NCI-H526 (cell line): ENCODE data around the gene LRRC27.
A peak's percentile ranks its signal among the peaks of the same experiment; 100 is the strongest.
"Not testable (repeated sequence)": the region's sequence is repeated elsewhere in the genome, so short reads cannot be mapped to it uniquely, and the experiment has no call there.

Experiments
- DNase-seq, 2 experiments: peaks; one replicate each; lab custom pipeline; 2025; lab: John Stamatoyannopoulos, UW

Gene LRRC27

DNA sequence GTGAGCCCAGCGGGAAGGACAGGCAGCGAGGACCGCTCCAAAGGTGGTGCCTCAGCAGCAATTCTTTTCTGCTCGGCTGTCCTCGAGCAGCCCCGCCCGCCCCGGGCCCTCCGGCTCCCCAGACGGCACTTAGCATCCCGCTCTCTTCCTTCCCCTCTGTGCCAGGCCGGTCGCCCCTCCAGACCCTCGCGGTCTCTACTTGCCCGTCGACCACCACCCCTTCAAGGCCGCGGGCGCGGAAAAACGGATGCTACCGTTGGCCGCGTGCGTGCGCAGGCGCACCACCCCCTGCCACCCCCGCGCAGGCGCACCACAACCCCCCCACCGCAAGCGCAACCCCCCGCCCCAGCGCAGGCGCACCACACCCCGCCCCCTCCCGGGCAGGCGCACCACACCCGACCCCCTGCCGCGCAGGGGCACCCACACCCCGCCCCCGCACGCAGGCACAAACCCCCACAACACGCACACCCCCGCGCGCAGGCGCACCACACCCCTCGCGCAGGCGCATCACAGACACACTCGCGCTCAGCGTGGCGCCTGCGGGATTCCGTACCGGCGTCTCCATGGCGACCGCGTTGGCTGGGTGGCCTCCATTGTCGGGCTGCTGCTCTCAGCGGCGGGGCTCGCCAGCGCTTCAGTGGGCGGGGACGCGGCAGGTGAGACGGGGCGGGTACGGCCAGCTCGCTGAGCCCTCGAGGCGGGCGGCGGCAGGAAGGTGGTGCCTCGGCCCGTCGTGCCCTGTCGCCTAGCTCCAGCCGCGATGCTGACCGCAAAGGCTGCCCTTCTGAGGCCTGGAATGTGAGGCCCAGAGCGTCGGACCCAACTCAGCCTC, at the start of gene LRRC27:
LRRC27 (plus strand) TSS at position 593 of the 832 bp plus-strand sequence. CDS start 1,332 bp downstream, outside the sequence.
- peak; percentile 91 to 96 for DNase-seq

DNA sequence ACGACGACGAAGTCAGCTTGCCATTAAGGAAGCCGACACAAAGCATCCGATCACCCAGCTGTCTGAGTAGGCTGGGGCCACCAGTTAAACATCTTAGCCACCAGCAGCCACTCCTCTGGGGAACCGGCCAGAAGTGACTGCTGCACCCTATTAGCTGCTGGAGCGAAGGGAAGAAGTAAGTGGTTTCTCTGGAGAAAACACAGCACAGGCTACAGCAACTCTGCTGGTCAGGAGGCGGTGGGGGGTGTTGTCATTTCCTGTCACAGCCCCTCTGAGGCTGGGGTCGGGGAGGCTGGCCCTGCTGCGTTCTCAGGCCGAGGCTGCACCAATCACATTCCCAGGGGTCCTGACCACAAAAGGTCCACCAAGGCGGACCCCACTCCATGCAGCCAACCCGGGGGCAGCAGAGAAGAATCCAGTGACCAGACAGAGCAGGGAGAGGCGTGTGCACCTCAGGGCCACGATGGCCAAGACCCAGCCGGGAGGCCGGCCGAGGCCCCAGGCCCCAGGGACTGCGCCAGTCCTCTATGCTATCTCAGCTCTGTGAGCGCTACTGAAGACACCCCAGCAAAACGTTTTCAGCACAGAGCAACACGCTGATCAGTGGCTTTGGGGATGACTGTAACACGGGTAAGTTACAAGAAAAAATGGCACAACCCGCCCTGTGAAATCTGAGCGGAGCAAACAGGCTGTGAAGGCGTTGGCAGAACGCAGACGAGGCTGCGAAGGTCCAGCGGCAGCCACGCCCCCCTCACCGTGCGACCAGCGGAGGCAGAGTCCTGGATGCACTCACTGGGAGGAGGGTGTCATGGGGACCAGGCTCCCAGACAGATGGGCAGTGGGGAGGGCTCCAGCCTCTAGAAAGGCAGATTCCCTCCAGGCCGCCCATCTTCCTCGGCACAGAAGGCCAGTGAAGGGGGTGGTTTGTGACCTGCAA, 49.1 kb upstream of the LRRC27 start:
- no peak for DNase-seq

DNA sequence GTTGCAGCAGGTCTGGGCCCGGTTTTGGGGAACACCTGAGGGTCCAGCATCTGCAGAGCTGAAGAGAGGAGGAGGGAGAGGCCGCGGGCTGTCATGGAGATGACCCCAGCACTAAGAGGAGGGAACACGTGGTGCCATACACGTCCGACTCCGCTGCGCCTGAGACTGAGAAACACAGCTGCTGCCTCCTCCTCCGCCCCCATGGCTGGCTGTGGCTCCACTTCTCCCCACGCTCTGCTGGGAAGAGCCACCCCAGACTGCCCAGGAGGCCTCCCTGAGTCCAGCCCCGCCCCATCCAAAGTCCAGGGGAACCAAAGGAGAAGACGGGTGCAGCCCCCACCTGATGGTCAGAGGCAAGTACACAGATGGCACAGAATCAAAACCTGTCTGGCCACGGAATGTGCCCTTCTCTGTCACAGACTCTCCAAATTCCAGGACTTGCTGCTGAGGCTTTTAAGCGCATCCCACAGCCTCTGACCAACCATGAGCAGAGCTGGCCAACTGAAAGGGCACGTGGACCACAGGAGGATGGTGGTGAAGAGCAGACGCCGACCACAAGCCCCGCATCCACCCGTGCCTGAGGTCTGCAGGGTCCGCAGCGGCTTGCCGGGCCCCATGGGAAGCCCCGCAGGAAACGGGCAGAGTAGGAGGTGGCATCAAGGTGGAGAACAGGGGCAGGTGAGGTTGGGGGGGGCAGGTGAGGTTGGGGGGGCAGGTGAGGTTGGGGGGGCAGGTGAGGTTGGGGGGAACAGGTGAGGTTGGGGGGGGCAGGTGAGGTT, 48.2 kb upstream of the LRRC27 start:
- no peak for DNase-seq

DNA sequence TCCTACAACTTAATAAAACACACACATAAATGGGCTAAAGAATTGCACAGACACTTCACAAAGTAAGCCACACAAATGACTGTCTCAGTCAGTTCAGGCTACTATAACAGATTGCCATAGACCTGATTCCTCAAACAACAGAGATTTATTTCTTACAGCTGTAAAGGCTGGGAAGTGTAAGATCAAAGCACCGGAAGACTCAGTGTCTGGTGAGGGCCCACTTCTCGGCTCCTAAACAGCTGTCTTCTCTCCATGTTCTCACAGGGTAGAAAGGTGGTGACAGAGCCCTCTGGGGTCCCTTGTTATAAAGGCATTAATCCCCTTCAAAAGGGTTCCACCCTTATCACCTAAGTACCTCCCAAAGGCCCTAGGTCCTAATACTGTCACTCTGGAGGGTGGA, 42.6 kb upstream of the LRRC27 start:
- no peak for DNase-seq

DNA sequence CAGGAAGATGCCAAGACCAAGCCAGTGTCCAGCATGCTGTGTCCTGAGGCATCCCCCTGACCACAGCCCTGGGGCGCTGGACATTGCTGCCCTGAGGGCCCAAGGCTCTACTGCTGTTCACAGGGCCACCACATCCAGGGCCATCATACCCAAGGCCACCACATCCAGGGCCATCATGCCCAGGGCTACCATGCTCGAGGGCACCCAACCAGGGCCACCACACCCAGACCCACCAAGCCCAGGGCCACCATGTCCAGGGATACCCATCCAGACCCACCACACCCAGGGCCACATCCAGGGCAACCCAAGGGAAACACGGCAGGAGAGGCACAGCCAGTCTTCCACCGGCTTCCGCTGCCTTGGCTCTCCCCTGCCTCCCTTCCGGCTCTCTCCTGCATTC, 41.4 kb upstream of the LRRC27 start:
- DNase-seq, result no peak

DNA sequence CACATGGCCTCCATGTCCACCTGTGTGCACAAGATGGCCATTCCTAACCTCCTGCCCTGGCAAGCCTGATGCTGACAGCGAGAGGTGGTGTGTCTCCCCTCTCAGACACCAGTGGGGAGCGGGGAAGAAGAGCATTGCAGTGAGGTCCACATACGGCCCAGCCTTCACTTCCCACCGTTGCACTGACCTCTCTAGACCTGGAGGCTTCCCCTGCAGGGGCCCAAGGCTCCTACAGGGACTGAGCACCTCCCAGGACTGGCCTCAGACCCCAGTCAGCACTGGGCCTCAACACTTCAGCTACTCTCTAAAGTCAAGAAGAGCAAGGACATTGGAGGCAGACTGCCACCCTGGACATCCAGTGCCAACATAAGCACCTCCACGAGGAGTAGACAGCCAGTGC, 40.2 kb upstream of the LRRC27 start:
- DNase-seq, result no peak

DNA sequence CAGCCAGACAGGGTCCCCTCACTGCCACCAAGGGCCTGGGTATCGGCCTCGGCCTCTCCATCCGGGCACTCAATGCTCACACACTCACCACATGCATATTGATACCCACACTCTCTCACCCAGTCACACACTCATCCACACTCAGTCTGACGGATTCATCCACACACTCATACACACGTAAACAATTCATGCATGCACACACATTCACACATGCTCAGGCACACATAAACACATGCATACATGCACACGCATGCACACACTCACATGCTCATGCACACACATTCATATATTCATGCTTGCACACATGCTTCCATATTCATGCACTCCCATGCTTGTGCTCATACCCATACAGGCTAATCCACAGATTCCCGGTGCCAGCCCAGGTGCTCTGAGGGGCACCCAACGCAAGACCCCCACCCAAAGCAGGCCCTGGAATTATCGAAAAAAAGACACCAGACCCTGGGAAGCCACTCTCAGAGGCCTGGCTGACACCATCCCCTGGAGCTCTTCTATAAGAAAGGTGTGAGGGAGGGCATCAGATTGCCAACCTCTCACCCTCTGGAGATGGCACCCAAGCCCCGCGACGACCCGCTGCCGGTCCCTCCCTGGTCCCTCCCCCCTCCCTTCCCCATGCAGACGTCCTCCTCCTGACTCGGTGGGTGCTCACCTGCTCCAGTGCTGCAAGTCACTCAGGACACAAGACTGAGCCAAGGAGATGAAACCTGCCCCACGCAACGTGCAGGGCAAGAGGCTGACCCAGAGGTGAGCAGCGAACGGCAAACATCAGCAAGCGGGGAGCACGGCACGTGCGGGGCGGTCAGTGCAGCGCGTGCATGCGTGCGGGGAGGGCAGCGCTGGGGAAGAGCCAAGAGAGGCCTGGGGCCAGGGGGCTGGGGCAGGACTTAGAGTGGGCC, 39.4 kb upstream of the LRRC27 start:
- DNase-seq, result no peak

DNA sequence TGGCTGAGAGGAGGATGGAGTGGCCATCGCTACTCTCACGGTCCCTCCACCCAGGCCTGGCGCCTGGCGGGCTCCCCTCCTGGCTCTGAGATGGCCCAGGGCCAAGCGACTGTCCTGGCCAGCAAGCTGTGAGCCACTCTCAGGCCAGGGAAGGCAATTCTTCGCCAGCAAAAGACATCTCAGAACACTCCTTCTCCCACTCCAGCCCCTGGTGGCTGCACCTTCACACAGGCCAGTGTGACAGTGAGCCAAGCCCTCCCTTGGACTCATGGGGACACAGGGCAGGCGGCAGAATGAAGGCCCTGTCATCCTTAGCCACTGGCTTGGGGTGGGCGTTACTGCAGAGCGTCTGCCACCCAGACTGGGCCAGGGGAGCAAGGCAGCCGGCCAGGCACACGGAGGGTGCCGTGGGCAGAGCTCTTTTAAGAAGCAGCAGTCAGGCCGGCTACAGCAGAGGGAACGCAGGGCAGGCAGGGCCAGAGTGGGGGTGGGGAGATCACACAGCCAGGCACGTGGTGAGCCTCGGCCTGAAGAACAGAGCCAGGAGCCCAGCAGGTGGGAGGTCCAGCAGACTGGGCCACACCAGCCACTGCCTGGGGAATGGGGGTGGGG, 38.7 kb upstream of the LRRC27 start:
- no peak for DNase-seq

DNA sequence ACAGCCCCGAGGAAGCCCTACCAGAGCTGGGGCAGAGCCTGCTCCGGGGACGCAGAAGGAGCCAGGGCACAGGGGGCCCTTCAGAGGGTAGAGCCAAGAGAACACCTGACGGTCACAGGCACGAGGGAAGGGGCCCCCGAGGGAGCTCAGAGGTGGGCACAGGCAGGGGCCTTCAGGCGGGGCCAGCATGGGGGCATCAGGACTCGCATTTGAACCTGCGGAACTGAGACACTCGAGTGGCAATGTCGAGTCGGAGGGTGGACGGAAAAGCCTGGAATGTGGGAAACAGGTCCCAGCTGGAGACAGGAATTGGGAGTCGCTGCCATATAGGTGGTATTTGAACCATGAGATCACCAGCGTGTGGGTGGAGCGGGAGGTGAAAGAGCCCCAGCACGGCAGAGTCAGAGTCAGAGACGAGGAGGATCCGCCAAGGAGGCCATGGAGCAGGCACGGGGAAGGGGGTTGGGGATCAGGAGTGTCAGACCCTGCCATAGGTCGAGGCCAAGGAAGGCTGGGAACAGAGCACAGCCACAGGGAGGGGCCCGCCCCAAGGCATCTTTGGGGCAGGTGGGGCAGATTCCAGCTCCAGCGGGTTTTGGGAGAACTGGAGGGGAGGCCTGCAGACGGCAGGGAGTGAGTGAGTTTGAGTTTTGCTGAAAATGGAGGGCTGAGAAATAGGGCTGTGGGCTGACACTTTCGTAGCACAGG, 38.0 kb upstream of the LRRC27 start:
- no peak for DNase-seq

DNA sequence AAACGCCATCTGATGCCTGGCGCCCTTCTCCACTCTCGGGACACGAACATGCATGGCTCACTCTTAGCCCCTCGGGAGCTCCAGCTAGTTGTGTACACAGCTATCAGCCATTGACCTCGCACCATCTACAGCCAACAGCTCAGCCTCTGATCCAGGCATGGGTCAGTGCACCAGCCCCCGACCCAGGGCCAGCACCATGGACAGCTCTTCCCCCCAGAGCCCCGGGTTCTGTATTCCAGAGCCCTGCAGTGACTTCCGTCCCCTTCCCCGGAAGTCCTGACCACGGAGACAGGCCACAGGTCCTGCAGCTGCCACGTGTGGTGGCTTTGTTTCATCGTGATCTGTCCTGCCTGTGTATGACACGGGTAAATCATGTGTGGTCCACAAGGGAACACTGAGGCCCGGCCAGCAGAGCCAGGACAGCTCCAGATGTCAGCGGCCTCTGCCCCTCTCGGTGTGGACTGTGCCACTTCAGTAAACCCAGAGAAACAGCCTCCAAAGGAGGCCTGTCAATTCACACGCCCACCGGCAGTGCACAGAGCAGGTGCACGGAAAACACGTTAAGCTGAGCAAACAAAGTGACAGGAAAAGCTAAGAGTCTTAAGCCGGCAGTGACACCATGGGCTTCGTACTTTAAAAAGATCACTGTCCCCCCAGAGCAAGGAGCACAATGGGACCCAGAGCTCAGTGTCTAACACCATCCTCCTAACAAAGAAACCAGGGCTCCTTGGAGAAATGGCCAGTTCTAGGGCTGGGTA, 37.3 kb upstream of the LRRC27 start:
- no peak for DNase-seq

DNA sequence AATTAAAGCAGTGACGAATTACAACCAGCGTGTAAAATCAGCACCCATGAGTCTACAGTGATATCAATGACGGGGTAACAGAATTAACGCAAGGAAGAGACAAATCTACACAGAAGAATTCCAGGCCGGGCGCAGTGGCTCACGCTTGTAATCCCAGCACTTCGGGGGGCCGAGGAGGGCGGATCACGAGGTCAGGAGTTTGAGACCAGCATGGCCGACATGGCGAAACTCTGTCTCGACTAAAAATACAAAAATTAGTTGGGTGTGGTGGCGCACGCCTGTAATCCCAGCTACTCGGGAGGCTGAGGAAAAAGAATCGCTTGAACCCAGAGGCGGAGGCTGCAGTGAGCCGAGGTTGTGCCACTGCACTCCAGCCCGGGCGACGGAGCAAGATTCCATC, 36.5 kb upstream of the LRRC27 start:
- DNase-seq, result not testable (repeated sequence)

DNA sequence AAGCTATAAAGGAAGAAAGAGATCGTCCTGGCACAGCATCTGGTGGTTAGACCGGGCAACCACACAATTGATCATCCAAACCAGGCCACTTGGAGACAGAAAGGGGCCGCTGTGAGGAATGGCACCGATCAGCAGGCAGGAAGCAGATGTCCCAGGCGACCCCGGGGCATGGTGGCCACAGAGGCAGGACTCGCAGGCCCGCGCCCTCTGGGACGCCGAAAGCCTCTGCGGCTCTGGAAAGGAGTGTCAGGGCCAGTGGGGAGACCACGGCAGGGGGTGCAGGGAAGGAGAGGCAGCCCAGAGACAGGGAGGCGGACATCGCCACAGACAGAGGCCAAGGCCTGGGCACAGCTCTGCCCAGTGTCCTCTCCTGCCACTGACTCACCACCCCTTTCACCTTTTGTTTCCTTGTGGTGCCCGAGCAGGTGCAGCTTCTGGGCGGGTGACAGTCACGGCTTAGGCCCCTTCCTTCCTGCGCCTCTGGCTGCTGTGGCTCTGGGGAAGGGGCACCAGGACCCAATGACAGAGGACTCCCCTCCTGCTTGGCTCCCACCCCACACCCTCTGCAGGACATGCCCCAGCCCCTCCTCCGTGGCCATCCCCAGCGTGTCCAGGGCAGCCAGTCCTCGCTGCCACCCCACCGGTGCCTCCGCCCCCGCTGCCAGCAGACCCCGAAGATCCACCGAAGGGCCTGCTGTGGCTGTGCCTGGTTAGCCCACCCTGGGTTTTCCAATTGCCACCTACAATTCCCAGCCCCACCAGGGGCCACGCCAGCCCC, 35.1 kb upstream of the LRRC27 start:
- no peak for DNase-seq

DNA sequence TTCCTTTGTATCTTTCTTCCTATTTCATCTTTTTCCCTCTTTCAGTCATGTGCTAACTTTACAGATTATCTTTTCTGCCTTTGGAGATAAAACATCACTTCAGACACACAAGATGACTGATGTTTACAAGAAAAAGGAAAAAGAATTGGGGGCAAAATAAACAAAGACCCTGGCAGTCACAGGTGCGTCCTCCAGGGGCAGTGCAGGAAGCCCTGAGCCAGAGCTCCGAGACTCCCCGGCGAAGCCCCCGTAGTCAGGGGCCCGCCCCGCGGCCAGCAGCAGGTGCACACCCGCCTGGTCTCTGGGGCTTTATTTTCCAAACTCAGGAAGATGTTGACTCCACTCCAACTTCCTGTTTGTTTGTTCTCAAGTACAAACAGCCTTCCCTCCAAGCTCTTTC, 34.5 kb upstream of the LRRC27 start:
- no peak for DNase-seq

DNA sequence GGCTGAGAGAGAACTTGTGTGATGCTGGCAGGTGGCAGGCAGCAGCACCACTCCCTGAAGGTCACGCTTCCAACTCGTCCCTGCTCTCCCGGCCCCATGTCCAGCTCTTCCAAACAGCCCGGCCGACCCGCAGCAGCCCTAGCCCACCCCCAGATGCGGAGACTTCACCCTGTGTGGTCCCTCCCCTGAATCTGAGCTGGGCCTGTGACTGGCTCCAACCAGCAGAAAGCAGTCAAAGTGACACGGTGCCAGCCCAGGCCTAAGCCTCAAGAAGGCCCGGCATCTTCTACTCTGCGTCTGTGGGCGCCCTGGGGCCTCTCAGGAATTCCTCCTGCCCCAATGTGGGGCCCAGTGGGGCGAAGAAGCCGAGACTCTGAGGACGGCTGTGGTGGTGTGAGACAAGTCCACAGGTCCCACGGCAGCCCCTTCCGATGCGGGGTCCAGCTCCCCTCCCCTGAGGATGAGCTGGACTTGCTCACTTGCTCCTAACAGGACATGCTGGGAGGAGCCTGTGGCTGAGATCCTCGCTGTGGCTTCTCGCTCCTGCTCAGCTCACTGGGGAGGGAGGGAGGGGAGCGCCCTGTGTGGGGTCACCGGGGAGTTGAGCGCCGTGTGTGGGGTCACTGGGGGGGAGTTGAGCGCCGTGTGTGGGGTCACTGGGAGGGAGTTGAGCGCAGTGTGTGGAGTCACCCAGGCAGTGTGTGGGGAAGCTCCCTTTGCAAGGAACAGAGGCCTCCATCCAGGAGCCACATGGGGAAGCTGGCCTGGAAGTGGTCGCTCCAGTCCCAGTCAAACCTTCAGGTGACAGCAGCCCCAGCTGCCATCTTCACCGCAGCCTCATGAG, 33.7 kb upstream of the LRRC27 start:
- DNase-seq, result no peak

DNA sequence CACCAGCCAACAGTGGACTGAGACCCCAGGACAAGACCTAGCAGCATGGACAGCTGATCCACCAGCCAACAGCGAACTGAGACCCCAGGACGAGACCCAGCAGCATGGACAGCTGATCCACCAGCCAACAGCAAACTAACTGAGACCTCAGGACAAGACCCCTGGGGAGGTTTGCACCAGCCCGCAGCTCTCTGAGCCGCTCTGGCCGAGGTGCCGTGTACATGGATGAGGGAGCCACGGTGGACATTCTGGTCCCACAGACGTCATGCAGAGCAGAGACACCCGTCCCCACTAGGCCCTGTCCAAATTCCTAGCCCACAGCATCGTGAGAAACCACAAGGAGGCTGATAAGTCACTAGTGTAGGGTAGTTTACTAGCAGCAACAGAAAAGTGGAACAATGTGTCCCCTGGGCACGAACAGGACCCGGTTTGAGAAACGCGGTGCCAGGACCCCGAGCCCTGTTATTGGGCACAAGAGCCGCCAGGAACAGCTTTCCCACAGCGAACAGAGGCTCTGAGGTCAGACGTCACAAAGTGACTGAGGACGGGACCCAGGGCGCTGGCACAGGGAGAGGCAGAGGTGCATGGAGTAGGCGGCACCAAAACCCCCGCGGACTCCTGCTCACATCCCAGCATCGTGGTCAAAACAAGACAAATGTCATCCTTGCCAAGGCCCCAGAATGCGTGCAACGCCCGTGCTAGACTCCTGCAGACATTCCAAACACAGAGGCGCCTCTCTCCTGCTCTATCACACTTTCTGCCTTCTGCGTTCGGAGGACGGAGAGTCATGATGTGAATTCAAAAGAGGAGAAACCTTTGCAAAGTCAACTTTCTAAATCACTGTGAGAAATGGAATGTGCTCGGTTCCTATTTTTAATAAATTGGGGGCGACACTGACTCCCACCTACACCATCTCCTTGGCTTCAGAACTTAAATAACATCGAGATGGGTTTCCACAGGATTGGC, 32.3 kb upstream of the LRRC27 start:
- no peak for DNase-seq

DNA sequence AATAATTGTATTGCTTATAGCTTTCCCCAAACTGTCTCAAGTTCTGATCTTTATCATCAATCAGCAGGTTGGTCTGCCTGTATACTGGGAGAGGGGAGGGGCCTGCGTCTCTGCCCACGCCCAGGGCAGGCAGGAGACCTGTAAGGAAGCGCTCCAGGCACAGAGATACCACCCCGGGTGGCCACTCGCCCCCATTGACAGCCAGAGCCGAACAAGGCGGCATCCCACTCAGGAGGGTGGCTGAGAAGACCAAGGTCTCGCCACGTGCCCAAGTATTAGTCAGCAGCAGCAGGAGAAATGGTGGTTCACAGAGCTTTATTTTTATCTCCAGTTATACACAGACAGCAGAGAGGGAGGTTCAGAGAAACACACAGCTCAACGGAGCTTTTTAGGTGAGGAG, 31.4 kb upstream of the LRRC27 start:
- no peak for DNase-seq
